NCI-H1092 treated with DMSO at 0.1 percent for 48 hours (cell line): ENCODE data around the gene CSNK1G3.

Experiments used
- DNase-seq: peaks from one replicate; lab custom pipeline; 2025; lab: John Stamatoyannopoulos, UW

Gene CSNK1G3

GRCh38 chr5:123645024-123645603 lies 133.1 kb downstream of the CSNK1G3 start:
- DNase-seq, result no peak

DNA sequence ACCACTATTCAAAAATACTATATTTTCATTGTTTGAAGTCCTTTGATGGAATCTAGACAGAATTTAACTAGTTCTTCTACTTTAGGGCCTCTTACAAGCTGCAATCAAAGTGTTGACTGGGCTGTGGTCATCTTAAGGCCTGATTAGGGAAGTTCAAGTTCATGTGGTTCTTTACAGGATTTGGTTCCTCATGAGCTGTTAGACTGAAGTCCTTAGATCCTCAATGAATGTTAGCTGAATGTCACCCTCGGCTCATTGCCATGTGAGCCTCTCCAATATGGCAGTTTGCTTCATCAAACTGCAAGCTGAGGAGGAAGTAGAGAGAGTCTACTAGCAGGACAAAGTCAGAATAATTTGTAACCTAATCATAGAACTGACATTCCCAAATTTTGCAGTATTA lies 135.1 kb downstream of the CSNK1G3 start:
- no peak for DNase-seq

- no peak for DNase-seq
Observed at GRCh38 chr5:123651234-123651633, 139.3 kb downstream of the CSNK1G3 start.

GRCh38 chr5:123659011-123659410 lies 147.0 kb downstream of the CSNK1G3 start:
- no peak for DNase-seq

DNA sequence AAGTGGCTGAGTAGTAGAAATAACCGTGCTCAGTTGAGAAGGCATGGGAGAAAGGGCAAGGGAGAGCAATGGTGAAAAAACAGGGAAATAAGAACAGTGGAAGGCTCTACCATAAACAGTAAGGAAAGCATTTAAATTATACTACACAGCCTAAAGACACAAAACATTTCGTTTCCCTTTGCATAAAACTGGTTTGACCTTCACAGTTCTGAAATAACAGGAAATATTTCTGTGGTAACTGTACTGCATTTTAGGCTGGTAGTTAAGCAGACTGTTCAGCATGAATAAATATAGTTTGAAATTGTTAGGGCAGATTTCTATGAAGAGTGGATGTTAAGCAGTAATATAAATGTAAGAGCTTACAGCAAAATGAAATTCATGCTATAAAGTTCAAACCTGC lies 147.5 kb downstream of the CSNK1G3 start:
- DNase-seq, result no peak

GRCh38 chr5:123664961-123665360 lies 153.0 kb downstream of the CSNK1G3 start:
- no peak for DNase-seq

GRCh38 chr5:123665822-123666371 lies 153.9 kb downstream of the CSNK1G3 start:
- DNase-seq, result no peak
